G401 (cell line): ENCODE results near the gene GPC6. TPM values are rescaled to one million over a fixed set of nuclear protein-coding genes. Genes with fewer than 3 reads are reported as not detected.

Experiments
- DNase-seq: peaks from one replicate; pipeline ENCODE4 v3.0.0-alpha.2; 2015; ENCODE audit warnings: low spot score
- in situ Hi-C: cut with HindIII; loops from 2 replicates; pipeline ENCODE4 v1.10.0; 2016; ENCODE audit warnings: low sequenced_read_pairs, mixed read lengths
- total RNA-seq: library from RNA; depleted of rRNA; stranded (reverse); fragments of >200 nt; shearing (Covaris generic); gene quantifications from 2 replicates; pipeline ENCODE4 v1.2.3, GENCODE V29; 2014

The GPC6 gene
- total RNA-seq, 1 experiment from 2014 or later: 2.1 TPM

DNA sequence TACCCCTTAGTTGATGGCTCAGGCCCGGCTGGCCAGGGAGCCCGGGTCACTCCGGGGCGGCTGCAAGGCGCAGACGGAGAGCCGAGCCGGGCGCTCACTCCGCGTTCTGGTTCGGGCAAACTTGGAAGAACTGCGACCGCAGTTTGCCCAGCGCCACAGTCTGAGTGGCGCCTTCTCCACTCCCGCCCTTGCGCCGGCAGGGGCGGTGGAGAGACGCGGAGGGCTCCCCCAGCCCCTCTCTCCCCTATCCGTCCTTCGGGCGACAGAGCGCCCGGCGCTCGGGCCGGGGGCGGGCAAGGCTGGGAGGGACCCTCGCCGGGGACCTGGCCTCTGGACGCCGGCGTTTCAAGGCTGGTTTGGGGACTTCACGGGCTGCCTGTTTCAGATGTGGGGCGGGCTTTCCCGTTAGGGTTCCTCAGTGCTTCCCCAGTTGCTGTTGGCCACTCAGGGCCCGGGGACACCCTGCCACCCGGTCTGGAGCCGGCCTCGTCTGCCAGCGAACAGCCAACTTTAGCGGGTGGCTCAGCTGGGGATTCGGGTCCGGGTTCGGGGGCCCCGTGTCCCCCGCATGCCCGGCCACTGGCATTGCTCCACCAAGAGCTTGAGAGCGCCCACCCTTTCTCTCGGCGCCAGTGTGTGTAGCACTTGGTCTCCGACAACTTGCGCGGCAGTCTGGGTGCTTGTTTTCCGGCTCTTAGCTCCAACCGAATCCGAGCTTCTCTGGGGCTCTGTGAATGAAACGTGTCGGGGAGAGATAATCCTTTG lies 1.5 kb downstream of the GPC6 start:
- in situ Hi-C loops: no loop called here

GRCh38 chr13:93228643-93228937 lies 2.0 kb downstream of the GPC6 start:
- no peak for DNase-seq
- in situ Hi-C loops: no loop called here

More for the DNA sequence above, 1.5 kb downstream of the GPC6 start:
- DNase-seq: peak; percentile 37

DNA sequence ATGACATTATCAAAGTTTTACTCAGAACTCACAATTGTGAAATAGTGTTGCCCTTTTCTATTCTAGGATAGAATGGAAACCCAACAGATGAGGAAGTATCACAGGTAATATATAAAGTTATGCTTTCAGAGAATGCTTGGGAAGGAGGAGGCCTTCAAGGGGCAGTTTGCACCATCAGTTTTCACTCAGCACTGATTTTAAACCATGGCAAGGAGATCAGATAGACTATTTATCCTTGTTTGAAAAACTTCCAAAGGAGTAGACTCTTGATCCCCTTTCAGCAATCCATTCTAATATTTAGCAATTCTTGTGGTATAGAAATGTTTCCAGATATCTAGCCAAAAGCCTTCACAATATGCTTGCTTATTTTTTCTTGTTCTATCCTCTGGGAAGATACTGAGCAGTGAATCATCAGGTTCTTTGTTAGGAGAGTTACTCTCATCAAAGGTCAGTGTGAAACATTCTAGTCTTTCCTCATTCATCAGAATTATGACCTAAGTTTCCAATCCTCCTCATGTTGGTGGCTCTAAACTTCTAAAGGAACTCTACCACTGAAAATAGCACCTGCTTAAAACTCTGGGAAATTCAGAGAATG lies 3.8 kb downstream of the GPC6 start:
- in situ Hi-C loops: no loop called here
- no peak for DNase-seq

DNA sequence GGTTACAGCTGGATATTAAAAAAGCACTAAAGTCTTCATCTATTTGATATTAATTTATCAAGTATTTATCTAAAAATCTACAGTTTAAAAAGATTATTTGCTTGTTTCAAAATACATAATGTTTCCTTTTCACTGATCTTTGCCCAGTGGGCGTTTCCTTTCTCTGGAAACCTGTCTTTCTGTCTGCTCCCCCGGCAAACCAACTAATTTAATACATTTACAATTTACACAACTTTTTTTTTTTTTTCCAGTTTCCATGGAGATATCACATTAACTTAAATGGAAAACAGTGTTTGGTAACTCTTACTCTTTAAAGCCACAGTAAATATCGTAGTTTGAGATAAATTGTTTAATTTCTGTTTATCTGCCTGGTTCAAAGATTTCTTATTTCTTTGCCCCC lies 5.3 kb downstream of the GPC6 start:
- DNase-seq: no peak
- in situ Hi-C loops: no loop called here

DNA sequence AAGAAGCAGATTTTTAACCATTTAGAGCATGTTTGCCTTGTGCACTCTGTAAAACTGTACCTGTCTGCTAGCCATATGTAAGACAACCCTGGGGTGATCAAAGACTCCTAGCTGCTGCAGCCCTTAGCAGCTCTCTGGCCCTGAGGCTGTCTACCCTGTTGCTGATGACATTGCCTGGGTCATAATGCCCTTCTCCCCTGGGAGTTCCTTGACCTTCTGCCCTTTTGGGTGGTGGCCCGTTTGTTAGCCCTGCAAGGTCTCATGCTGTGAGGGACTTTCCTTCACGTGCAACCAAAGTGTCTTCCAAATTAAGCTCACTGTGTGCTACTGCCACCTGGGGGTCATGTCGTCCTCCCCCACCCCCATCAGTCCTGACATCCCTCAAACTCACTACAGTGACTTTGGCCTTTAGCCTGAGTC lies 7.4 kb downstream of the GPC6 start:
- no peak for DNase-seq
- in situ Hi-C loops: no loop called here

DNA sequence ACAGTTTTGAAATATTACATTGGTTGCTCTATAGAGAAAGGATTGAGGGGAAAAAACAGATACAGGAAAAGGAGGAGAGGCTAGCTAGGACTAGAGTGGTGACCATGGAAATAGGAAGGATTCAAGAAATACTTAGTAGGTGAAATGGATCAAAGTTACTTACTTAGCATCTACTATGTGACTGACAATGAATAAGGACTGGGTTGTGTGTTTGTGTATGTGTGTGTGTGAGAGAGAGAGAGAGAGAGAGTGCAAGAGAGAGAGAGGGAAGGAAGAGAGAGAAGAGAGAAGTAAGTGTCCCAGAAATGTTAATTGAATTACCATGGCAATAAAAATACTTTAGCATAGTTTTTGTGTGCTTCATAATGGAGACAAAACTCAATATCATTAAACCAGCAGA lies 7.9 kb downstream of the GPC6 start:
- in situ Hi-C loops: no loop called here
- DNase-seq: no peak

DNA sequence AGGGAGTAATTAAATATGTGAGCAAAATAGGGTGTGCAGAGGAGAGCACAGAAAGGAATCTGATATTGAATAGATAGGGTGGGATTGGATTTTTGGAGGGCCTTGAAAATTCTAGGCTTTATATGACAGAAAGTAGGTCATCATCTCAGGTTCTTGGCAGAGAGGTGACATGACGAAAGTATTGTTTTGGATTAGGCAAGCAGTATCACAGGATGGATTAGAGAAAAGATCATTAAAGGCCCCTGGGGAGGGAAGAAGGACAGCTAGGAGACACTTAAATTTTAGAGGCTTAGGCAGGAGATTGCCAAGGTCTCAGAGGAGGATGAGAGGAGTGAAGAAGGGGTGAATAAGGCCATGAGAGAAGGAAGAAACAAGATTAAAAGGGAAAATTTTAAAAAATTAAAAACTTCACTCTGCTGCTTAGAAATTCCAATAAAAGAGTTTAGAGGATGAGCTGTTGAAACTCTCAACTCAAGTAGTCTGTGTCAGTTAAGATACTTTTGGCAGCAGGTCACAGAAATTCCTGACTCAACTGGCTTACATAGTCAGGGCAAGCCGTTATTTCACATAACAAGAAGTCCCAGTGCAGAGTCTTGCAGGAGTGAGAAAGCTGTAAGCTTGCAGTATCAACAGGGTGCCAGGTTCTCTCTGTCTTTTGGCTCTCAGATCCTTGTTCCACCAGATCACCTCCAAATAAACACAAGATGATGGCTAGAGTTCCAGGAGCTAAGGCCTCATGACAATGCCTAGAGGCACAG lies 8.8 kb downstream of the GPC6 start:
- DNase-seq: no peak
- in situ Hi-C loops: no loop called here

DNA sequence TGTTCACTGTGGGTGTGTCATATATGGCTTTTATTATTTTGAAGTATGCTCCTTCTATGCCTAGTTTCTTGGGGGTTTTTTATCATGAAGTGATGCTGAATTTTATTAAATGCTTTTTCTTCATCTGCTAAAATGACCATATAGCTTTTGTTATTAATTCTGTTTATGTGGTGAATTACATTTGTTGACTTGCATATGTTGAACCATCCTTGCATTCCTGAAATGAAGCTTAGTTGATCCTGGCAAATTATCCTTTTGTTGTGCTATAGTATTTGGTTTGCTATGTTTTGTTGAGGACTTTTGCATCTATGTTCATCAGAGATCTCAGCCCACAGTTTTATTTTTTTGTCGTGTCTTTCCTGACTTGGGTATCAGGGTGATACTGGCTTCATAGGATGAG lies 12.1 kb downstream of the GPC6 start:
- in situ Hi-C loops: no loop called here
- no peak for DNase-seq

DNA sequence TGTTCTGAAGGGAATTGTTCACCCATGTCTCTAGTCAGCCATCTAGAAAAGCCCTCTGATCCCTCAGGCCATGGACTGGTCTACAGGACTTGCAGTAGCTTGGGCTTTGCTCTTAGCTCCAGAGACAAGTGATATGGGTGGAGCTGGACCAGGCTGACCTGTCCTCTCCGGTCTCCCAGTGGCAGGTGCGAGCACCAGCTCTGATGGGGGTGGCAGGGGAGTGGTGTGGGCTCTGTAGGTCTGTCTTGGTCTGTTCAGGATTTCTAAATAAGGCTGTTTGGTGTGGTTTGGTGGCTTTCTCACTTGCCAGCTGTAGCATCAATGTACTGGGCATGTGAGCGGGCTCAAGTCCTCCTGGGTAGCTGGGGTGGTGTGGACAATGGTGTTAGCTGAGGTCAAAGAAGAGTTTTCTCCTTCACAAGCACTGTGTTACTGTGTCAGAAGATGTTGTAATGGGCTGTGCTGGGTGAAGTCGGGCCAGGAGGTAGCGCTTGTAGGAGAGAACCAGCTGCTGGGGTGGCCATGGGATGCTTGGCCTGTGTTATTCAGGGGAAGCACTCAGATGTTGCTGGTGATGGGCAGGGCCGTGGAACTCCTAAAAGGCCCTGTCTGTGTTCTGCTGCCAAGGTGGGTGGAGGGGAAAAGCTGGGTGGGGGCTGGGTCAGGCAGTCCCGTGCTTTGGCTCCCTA lies 16.9 kb downstream of the GPC6 start:
- DNase-seq: no peak
- in situ Hi-C loops: no loop called here

DNA sequence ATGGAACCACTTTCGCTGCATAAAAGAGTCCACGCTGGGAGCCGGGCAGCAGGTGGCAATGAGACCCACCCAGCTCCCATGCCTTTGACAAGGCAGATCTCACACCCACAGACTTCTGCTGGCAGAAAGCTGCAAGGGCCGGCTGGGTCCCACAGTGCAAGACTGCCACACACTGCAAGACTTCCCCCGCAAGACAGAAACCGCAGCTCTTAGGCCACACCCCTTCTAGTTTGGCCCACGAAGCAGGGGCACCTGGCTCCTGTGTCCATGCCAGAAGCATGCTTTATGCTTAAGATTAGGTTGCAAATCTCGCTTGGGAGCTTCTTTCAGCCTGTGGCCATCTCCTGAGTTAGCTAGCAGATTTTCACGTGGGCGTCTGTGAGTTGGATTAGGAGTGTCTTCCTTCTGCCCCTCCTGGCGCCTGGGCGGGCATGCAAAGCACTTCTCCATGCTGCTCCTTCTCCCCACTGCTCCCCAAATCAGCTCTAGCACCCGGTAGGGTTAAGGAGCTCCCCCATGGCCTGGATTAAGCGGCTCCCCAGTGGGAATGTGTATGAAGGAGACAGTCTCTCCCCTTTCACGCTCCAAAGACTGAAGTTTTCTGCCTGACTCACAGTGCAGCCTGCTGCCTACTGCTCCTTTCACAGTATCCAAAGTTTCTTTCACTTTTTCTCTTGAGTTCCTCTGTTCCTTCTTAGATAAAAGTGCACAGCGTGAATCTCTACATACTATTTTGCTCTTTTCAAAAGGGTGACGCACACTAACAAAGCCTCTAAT lies 17.7 kb downstream of the GPC6 start:
- in situ Hi-C loops: no loop called here
- no peak for DNase-seq

DNA sequence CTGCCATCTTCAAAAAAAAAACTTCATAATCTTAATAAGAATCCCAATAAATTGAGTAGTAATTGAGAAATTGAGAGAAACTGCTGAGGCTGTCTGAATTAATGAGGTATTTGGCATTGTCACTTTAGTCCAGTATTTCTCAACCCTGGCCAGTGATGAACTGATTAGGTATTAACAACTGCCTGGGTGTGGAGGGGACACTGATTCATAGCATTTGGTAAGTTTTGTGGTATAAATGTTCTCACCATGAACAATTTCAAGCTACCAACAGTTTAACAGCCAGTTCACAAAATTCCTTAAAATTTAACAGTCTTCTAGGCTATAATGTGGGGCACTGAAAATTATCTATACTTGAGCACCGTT lies 18.3 kb downstream of the GPC6 start:
- in situ Hi-C loops: no loop called here
- DNase-seq: no peak

- DNase-seq: no peak
- in situ Hi-C loops: no loop called here
Measured at GRCh38 chr13:93246069-93246468, 19.5 kb downstream of the GPC6 start.

- in situ Hi-C loops: no loop called here
- no peak for DNase-seq
Measured at GRCh38 chr13:93248627-93249047, 22.0 kb downstream of the GPC6 start.

DNA sequence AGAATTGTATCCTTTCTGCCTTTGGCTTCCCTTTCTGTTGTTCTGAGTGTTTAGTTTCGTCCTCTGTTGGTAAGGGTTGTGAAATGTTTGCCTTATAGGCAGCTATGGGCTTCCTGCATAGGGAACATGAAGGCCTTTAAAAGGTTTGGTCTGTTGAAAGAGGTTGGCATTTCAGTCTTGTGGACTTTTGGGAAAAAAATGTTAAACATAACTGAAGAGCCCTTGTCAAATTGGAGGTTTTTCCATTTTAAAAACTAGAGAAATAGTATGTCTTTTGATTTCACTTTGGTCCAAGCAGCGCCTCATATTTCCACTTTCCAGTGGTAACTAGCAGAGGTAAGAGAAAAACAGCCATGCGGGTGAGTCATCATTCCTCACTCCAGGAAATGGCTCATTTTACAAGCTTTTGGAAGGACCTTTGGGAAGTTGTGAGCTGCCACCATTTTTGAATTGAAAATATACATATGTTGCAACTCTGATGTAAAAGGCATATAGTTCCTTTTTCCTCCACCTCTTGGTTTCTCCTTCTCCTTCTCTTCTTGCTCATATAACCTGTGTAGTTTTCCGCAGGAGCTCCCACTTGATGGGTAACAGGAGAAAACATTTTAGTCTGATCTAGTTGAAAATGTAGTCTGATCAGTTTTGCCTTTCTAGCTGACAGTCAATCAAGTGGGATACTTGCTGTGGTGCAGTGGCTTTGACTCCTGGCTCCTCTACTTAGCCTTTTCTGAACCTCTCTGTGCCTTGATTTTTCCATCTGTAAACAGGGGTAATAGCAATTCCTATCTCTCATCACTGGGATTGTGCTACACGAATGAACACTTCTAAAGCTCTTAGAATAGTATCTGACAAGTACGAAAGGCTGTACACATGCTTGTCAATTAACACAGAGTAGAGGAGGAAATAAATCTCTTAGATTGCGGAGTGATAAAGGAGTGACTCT lies 23.0 kb downstream of the GPC6 start:
- in situ Hi-C loops: no loop called here
- no peak for DNase-seq

DNA sequence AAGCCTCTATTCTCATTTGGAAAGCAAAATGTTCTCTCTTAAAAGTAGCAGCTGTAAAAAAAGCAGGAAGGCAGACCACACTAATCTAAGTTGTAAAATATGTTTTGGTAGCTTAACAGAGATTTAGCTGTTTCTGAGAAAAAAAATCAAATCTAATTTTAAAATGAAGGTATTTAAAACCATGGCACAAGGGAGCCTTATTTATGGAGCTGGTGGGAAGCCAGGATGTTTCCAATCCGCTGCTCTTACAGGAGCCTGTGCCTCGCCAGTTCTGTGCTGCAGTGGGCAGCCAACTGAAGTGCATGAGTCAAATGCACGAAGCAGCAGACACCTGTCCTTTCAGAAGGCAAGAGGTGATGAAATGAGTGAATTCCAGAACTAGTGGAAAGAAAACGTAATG lies 28.2 kb downstream of the GPC6 start:
- in situ Hi-C loops: no loop called here

DNA sequence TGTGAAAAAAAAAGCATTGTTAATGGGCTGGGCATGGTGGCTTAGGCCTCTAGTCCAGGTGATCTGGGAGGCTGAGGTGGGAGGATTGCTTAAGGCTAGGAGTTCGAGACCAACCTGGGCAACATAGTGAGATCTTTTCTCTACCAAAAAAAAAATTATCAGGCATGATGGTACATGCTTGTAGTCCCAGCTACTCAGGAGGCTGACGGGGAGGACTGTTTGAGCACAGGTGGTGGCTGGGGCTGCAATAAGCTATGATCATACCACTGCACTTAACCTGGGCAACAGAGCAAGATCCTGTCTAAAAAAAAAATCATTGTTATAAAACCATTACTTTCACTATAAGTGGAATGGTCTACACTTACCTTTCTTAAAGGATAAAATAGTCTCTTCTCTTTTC lies 30.4 kb downstream of the GPC6 start:
- DNase-seq: no peak
- in situ Hi-C loops: no loop called here

More for the DNA sequence above, 28.2 kb downstream of the GPC6 start:
- DNase-seq: no peak

GRCh38 chr13:93259527-93260080 lies 33.0 kb downstream of the GPC6 start:
- in situ Hi-C loops: no loop called here
- no peak for DNase-seq

GRCh38 chr13:93260591-93260990 lies 34.0 kb downstream of the GPC6 start:
- in situ Hi-C loops: no loop called here
- DNase-seq: no peak
